Measurements from ENCODE around the gene RCC1. TPM values are rescaled to one million over a fixed set of nuclear protein-coding genes. Genes with fewer than 3 reads are reported as not detected.
"Not testable (repeated sequence)": the region's sequence is repeated elsewhere in the genome, so short reads cannot be mapped to it uniquely, and the experiment has no call there.

The RCC1 gene
- total and polyA plus RNA-seq, 5 experiments from 2014 or later = 11.7 to 24.9 (median 16.1) TPM

DNA sequence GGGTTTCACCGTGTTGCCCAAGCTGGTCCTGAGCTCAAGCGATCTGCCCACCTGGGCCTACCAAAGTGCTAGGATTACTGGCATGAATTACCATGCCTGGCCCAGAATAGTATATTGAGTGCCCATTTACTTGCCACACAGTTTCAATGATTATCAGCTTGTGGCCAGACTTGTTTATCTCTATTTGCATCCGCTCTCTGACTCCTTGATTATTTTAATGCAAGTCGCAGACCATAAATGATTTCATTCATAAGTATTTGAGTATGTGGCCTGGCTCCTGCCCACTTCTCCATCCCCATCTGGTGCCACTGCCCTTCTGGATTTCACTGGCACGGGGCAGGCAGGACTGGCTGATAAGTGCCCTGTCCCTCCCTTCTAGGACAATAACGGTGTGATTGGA, 28.8 kb downstream of the RCC1 start:
- Mint-ChIP-seq H3K27ac (no peak overlapping the region), H3K4me3 (no peak overlapping the region), H3K9me3 (no peaks in the 10 kb centered on the region), H3K36me3 (peaks cover 0 to 49% (median 5%) of the 10 kb centered on the region in 3 donors), H3K27me3 (no peaks in the 10 kb centered on the region), H3K4me1 (no peaks in the 10 kb centered on the region)
- DNase-seq (no peak), ATAC-seq (no peak)
- POLR2A ChIA-PET = no interaction called here

DNA sequence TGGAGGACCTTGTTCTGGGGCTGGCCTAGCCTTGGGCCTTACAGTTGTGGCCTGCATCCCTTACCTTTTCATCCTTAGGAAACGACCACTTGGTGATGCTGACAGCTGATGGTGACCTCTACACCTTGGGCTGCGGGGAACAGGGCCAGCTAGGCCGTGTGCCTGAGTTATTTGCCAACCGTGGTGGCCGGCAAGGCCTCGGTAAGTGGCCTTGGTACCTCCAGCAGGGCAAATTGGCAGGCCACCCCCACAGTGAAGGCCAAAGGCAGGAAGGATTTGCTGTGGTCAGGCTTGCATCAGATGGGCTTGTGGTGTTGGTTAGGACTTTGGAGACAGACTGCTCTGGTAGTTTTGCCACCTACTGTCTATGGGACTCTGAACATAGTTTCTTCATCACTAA, 29.3 kb downstream of the RCC1 start:
- no peak overlapping the region for H3K4me3 Mint-ChIP-seq
- POLR2A ChIA-PET = no interaction called here
- peaks cover 0 to 49% (median 5%) of the 10 kb centered on the region in 3 donors for H3K36me3 Mint-ChIP-seq
- no peaks in the 10 kb centered on the region for H3K9me3 Mint-ChIP-seq
- no peaks in the 10 kb centered on the region for H3K27me3 Mint-ChIP-seq
- H3K4me1 Mint-ChIP-seq = no peaks in the 10 kb centered on the region
- DNase-seq (no peak), ATAC-seq (no peak)
- H3K27ac Mint-ChIP-seq = no peak overlapping the region

DNA sequence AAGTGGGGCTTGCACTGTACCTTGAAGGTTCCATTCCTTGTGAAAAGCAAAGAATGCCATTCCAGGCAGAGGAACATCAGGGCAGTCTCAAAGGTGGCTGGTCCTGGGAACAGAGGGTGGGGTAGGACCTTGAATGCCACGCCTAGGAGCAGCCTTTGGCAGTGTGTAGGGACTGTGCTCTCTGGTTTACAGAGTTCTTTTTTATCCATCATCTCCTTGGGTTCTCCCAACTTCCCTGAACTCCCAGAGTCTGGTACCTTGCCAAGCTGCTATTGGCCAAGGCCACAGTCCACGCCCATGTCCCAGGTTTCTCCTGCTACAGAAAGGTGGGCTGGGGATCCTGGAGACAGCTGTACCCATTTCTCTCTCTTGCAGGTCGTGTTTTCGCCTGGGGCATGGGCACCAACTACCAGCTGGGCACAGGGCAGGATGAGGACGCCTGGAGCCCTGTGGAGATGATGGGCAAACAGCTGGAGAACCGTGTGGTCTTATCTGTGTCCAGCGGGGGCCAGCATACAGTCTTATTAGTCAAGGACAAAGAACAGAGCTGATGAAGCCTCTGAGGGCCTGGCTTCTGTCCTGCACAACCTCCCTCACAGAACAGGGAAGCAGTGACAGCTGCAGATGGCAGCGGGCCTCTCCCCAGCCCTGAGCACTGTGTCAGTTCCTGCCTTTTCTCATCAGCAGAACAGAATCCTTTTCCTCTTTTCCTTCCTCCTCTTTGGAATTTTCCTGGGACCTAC, 31.8 kb downstream of the RCC1 start:
- peak overlapping the region in 2 of 10 donors; percentile 80 to 87 for H3K27ac Mint-ChIP-seq
- DNase-seq (no peak), ATAC-seq (no peak)
- POLR2A ChIA-PET = no interaction called here
- H3K9me3 Mint-ChIP-seq = no peaks in the 10 kb centered on the region
- no peak overlapping the region for H3K4me3 Mint-ChIP-seq
- H3K36me3 Mint-ChIP-seq = peaks cover 0 to 34% (median 0%) of the 10 kb centered on the region in 3 donors
- no peaks in the 10 kb centered on the region for H3K4me1 Mint-ChIP-seq
- no peaks in the 10 kb centered on the region for H3K27me3 Mint-ChIP-seq

DNA sequence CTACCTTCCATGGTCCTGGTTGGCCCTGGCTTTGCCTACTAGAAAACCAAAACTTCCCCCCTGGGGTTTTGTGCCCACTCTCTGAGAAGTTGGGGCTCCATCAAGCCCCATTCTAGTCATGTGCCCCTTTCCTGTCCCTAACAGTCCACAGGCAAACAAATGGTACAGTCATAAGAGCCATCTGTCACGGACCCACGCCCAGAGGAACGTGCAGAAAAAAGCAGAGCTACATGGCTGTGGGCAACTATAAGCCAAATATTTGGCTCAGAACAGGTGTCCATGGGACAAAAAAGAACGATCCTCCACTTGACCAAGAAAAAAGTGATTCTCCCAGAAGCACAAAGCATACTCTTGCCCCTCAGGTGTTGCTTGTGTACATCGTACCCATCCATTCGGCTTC, 32.4 kb downstream of the RCC1 start:
- H3K4me3 Mint-ChIP-seq = no peak overlapping the region
- POLR2A ChIA-PET = no interaction called here
- no peak for ATAC-seq
- H3K9me3 Mint-ChIP-seq = no peaks in the 10 kb centered on the region
- H3K36me3 Mint-ChIP-seq = peaks cover 0 to 34% (median 0%) of the 10 kb centered on the region in 3 donors
- H3K27ac Mint-ChIP-seq = peak overlapping the region in 5 of 10 donors; percentile 7 to 60 (median 24)
- no peak for DNase-seq
- no peaks in the 10 kb centered on the region for H3K27me3 Mint-ChIP-seq
- no peaks in the 10 kb centered on the region for H3K4me1 Mint-ChIP-seq

DNA sequence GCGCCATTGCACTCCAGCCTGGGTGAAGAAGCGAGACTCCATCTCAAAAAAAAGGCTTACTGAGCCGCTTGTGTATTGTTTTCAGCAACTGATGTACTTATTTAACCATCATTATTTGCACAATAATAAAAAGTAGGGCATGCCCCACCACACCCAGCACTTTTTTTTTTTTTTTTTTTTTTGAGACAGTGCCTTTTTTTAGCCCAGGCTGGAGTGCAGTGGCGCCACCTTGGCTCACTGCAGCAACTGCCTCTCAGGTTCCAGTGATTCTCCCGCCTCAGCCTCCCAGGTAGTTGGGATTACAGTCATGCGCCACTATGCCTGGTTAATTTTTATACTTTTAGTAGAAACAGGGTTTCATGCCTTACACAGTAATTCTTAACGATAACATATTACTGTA, 34.8 kb downstream of the RCC1 start:
- peak overlapping the region in 1 of 10 donors; percentile 21 for H3K27ac Mint-ChIP-seq

DNA sequence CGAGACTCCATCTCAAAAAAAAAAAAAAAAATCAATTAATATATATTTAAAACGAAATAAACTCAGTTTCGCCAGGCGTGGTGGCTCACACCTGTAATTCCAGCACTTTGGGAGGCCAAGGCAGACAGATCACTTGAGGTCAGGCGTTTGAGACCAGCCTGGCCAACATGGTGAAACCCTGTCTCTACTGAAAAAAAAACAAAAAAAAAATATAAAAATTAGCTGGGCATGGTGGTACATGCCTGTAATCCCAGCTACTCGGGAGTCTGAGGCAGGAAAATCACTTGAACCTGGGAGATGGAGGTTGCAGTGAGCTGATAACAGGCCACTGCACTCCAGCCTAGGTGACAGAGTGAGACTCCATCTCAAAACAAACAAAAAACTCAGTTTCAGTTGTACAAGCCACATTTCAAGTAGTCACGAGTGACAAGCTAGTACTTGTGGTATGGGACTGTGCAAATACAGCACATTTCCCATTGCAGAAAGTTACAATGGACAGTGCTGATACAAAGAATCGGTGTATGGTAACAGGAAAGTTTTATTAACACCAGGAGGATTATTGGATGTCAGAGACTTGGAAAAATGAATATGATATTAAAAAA, 35.7 kb downstream of the RCC1 start:
- not testable (repeated sequence) for H3K4me3 Mint-ChIP-seq, DNase-seq, H3K27me3 Mint-ChIP-seq, H3K9me3 Mint-ChIP-seq, H3K4me1 Mint-ChIP-seq, H3K27ac Mint-ChIP-seq, ATAC-seq
- peaks cover 0 to 17% (median 0%) of the 10 kb centered on the region in 3 donors for H3K36me3 Mint-ChIP-seq
- POLR2A ChIA-PET = interaction anchor here (0.6 to 0.7 kb wide), 3 partner anchors 285 to 619 kb away, joined by 3 to 4 read pairs (median 3); no protein-coding TSS in a partner anchor

More for the DNA sequence above, 34.8 kb downstream of the RCC1 start:
- Mint-ChIP-seq H3K36me3 (peaks cover 0 to 24% (median 0%) of the 10 kb centered on the region in 3 donors), H3K4me3 (no peak overlapping the region), H3K9me3 (no peaks in the 10 kb centered on the region), H3K27me3 (no peaks in the 10 kb centered on the region), H3K4me1 (no peaks in the 10 kb centered on the region)
- POLR2A ChIA-PET = interaction anchor here (0.7 kb wide), 1 partner anchor 503 kb away, joined by 4 read pairs; no protein-coding TSS in a partner anchor
- DNase-seq = no peak
- ATAC-seq = no peak

DNA sequence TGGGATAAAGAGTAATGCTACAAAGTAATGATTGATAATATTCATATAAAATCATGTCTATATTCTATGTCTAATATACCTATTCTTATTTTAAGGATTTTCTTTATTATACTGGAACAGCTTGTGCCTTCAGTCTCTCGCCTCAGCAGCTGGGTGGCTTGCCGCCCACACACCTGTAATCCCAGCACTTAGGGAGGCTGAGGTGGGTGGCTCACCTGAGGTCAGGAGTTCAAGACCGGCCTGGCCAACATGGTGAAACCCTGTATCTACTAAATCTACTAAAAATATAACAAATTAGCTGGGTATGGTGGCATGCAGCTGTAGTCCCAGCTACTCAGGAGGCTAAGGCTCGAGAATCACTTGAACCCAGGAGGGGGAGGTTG, 39.4 kb downstream of the RCC1 start:
- Mint-ChIP-seq H3K4me1 (no peaks in the 10 kb centered on the region), H3K27ac (no peak overlapping the region), H3K27me3 (no peaks in the 10 kb centered on the region), H3K9me3 (no peaks in the 10 kb centered on the region), H3K36me3 (no peaks in the 10 kb centered on the region), H3K4me3 (no peak overlapping the region)
- ATAC-seq = no peak
- POLR2A ChIA-PET = interaction anchor here (0.6 to 0.7 kb wide), 3 partner anchors 29 to 561 kb away, joined by 3 to 6 read pairs (median 4); no protein-coding TSS in a partner anchor
- no peak for DNase-seq

DNA sequence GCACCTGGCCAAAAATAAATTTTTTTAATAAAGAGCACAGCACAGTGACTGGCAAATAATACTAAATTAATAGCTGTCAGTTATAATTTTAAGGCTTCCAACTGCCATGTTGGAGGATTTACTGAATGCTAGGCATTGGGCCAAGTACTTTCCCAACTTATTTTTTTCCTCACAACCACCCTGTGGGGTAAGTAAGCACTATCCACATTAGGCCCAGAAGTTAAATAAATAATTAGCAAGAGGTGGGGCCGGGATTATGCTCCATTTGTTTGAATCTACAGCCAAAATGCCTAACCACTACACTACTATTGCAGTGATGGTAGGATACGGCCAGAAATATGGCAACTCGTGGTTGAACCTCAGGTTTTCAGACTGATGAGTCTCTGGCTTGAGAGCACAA, 42.5 kb downstream of the RCC1 start:
- no peak overlapping the region for H3K4me3 Mint-ChIP-seq
- no peaks in the 10 kb centered on the region for H3K27me3 Mint-ChIP-seq
- H3K36me3 Mint-ChIP-seq = no peaks in the 10 kb centered on the region
- POLR2A ChIA-PET = interaction anchor here (1.1 to 1.7 kb wide), 2 partner anchors 33 to 41 kb away, joined by 7 to 10 read pairs; no protein-coding TSS in a partner anchor
- H3K27ac Mint-ChIP-seq = no peak overlapping the region
- H3K9me3 Mint-ChIP-seq = no peaks in the 10 kb centered on the region
- ATAC-seq = no peak
- DNase-seq = no peak
- H3K4me1 Mint-ChIP-seq = peaks cover 4 to 10% (median 8%) of the 10 kb centered on the region in 4 donors

DNA sequence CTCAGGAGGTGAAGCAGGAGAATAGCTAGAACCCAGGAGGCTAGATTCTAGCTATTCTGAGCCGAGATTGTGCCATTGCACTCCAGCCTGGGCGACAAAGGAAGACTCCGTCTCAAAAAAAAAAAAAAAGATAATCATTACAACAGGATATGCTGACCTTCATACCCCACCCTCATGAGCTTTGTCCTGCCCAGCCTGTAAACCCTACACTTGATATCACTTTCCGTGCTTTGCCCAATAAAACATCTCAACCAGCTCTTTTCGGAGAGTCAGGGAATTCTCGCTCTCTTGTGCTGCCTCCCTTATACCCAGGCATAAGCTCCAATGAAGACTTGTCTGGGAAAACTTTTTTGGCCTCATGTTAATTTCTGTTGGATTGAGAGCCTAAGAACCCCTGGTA, 45.5 kb downstream of the RCC1 start:
- POLR2A ChIA-PET = interaction anchor here (0.6 to 5.4 kb wide), 4 partner anchors 29 to 97 kb away, joined by 3 to 113 read pairs (median 6); partner anchors contain the start of gene RNU11
- H3K9me3 Mint-ChIP-seq = no peaks in the 10 kb centered on the region
- ATAC-seq = no peak

DNA sequence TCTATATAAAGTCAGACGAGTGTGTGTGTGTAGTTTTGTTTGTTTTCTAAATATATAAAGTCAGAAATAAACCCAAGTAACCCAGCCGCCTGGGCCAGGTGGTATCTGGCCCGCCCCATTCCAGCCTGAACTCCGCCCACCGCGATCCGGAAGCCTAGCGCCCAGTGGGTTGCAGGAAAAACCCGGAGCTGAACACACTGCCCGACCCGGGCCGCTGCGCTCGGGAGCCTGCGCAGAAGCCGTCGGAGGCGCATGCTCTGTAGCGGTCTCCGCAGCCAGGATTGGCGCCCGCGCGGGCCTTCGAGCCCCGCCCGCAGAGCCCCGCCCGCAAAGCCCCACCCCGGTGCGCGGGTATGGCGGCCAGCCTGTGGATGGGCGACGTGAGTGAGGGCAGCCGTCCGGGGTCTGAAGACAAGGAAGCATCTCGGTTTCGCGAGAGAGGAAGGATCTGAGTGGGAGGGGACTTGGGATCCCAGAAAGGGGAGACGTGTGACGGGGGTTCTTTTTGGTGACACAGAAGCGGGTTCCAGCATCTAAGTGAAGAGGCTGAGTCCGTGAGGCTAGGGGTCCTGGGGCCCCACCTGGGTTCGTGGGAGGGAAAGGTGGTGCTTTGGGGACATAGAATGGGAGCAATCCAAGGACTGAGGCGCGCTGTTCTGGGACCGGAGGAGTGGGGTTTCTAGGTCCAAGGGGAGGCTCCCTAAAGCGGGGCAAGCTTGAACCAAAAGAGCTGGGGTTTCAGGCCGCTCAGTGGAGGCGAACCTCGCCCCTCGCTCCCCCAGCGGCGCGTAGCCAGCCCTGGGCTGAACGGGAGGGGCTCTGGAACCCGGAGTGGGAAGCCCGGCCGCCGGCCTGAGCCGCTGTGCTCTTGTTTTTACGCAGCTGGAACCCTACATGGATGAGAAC, 47.2 kb downstream of the RCC1 start, which contains the start of gene TRNAU1AP:
Gene TRNAU1AP (plus strand): TSS at position 328 of the 906 bp plus-strand sequence. CDS start 26 bp downstream, at position 354.
- ATAC-seq (peak; percentile 89 to 91), DNase-seq (peak; percentile 94 to 98 (median 96))
- peak within 1 kb of the TSS; percentile 96 to 100 (median 98) for H3K4me3 Mint-ChIP-seq
- no peaks in the 10 kb centered on the region for H3K27me3 Mint-ChIP-seq
- no peaks in the 10 kb centered on the region for H3K9me3 Mint-ChIP-seq
- peaks cover 9 to 30% (median 21%) of the 10 kb centered on the region in 4 donors for H3K4me1 Mint-ChIP-seq
- POLR2A ChIA-PET = interaction anchor here (0.6 to 5.4 kb wide), 17 partner anchors 9 to 629 kb away, joined by 3 to 113 read pairs (median 4); partner anchors contain the start of genes GMEB1, RCC1, RNU11 and SRSF4
- H3K27ac Mint-ChIP-seq = peak within 1 kb of the TSS; percentile 94 to 99 (median 98)
- peaks cover 0 to 26% (median 9%) of the 10 kb centered on the region in 3 donors for H3K36me3 Mint-ChIP-seq

More for the DNA sequence above, 45.5 kb downstream of the RCC1 start:
- Mint-ChIP-seq H3K27ac (peak overlapping the region in 7 of 10 donors; percentile 40 to 99 (median 94)), H3K4me3 (peak overlapping the region in 4 of 10 donors; percentile 14 to 99 (median 30)), H3K4me1 (peaks cover 9 to 28% (median 21%) of the 10 kb centered on the region in 4 donors), H3K27me3 (no peaks in the 10 kb centered on the region), H3K36me3 (peaks cover 0 to 11% (median 6%) of the 10 kb centered on the region in 3 donors)
- DNase-seq = no peak

DNA sequence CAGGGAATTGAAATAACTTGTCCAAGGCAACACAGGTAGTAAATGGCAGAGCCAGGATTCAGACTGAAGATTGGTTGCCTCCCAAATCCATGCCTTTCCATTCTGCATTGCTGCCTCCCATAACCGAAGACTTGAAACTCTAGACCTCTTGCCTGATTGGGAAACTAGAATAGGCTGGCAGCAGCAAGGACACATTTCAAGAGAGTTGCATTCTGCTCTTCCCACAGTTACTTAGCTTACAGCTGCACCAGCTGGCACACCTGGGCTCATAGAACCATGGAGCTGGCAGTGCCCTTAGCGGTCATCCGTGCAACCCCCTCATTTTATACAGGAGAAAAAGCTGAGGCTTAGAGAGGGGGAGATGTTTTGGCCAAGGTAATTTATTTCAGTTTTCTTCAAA, 55.0 kb downstream of the RCC1 start:
- no peaks in the 10 kb centered on the region for H3K27me3 Mint-ChIP-seq
- ATAC-seq = no peak
- H3K4me1 Mint-ChIP-seq = peaks cover 0 to 2% (median 0%) of the 10 kb centered on the region in 4 donors
- POLR2A ChIA-PET = interaction anchor here (1.7 kb wide), 1 partner anchor 20 kb away, joined by 8 read pairs; no protein-coding TSS in a partner anchor
- no peak overlapping the region for H3K4me3 Mint-ChIP-seq
- no peaks in the 10 kb centered on the region for H3K9me3 Mint-ChIP-seq
- peak overlapping the region in 1 of 10 donors; percentile 72 for H3K27ac Mint-ChIP-seq
- no peak for DNase-seq
- H3K36me3 Mint-ChIP-seq = peaks cover 0 to 83% (median 15%) of the 10 kb centered on the region in 3 donors

DNA sequence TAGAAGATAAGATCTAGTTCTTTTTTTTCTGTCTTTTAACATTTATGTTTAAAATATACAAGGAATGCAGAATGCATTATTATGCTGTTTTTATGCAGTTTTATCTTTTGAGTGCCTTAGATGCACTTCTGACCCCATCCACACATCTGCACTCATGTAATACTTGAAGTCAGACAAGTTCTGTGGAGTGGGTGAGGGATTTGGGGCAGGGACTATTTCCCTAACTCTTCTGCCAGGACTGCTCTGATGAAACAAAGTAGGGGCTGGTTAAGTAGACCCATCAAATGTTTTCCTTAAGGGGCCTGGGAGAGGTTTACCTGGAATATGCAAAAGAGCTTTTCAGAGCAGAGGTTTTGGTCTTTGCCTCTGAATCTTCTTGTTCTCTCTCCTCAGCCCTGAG, 58.5 kb downstream of the RCC1 start:
- Mint-ChIP-seq H3K27me3 (no peaks in the 10 kb centered on the region), H3K27ac (no peak overlapping the region), H3K4me1 (no peaks in the 10 kb centered on the region), H3K36me3 (peaks cover 0 to 84% (median 13%) of the 10 kb centered on the region in 3 donors), H3K9me3 (no peaks in the 10 kb centered on the region), H3K4me3 (no peak overlapping the region)
- POLR2A ChIA-PET = interaction anchor here (0.5 to 1.6 kb wide), 5 partner anchors 14 to 107 kb away, joined by 3 to 10 read pairs (median 4); no protein-coding TSS in a partner anchor
- ATAC-seq (no peak), DNase-seq (no peak)

Data from naive thymus-derived CD8-positive, alpha-beta T cell (primary cell).